NCI-H524 (cell line): ENCODE data around the gene C8A.

ENCODE experiments used
- DNase-seq, 2 experiments: peaks; one replicate each; lab custom pipeline; 2025; lab: John Stamatoyannopoulos, UW

Gene C8A

DNA sequence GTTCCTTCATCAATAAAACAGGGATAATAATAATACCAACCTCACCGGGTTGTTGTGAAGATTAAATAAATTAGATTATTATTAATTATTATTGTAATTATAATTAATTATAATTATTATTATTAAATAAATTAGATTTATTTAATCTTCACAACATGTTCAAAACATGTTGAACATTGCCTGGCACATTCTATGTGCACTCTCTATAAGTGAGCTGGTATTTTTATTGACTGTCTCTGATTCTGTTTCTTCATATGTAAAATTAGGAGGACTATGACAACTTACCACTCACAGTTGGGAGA is 112.1 kb downstream of the C8A start:
- no peak for DNase-seq

DNA sequence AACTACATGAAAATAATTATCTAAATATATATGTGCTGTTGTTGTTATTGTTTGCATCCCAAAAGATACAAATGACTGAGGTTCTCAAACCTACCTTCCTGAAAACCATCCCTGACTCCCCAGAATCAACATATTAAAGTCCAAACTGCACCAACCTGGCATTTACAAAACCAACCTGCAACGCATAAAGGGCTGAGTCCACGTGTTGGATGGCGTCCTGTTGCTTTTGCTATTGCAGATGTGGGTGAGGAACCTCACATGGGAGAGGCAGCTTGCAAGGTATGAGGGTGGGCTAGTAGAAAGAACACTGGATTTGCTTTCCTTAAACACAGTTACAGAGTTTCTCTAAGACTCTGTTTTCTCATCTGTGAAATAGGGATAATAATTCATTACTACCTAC is 112.8 kb downstream of the C8A start:
- DNase-seq = no peak
